Activated naive CD4-positive, alpha-beta T cell treated with anti-CD3 and anti-CD28 coated beads, Interleukin-2, amount 50 U/mL, for 24 hours (primary cell): ENCODE data around the gene ACAA1.

ENCODE experiments used
- H3K27ac Mint-ChIP-seq: one replicate; pipeline ENCODE4 v1.8.0; 2021; ENCODE audit warnings: mild to moderate bottlenecking, mixed read lengths
- H3K27me3 Mint-ChIP-seq: one replicate; pipeline ENCODE4 v1.8.0; 2021; ENCODE audit warnings: mixed read lengths
- H3K36me3 Mint-ChIP-seq: one replicate; pipeline ENCODE4 v1.8.0; 2021; ENCODE audit warnings: mixed read lengths
- H3K4me1 Mint-ChIP-seq: one replicate; pipeline ENCODE4 v1.8.0; 2021; ENCODE audit warnings: mixed read lengths
- H3K4me3 Mint-ChIP-seq: one replicate; pipeline ENCODE4 v1.8.0; 2021; ENCODE audit warnings: mild to moderate bottlenecking, mixed read lengths
- H3K9me3 Mint-ChIP-seq: one replicate; pipeline ENCODE4 v1.8.0; 2021; ENCODE audit warnings: mixed read lengths

ACAA1 gene

DNA sequence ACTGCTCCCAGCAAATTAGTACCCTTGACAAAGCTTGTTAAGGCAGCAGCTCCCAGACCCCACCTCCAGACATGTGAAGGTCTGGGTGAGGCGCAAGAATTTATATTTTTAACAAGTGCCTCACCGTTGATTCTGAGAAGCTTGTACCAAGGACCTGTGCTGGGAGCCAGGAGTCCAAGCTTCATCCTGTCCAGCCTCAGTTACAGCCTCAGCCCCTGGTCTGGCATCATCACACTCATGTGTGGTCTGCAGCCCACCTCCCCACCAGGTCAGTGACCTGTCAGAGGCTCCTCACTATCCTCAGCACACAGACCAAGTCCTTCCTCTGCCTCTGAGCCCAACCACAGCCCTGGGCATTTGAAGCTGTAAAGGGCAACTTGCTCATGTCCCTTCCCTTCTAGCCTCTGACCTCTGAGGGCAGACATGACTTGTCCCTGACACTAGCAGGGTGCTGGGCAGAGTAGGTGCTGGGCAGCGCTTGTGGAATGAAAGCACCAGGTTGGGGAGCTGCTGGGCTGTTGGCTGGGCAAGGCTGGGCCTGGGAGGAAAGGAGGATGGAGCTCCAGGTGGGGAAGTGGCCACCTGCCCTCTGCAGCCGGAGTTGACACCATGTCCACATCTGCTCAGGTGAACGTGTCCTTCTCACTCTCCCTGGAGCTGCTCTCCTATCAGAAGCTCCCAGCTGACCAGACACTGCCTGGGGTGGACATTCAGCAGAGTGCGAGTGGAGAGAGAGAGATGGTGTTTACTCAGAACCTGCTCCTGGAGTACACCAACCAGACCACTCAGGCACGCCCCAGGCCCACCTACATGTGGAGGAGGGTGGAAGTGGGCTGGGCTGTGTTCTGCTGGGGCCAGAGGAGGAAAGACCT lies 16.9 kb downstream of the ACAA1 start:
- H3K4me3 Mint-ChIP-seq, result no peak overlapping the region
- H3K27ac Mint-ChIP-seq, result peak overlapping the region; percentile 41
- no peaks in the 10 kb centered on the region for H3K27me3 Mint-ChIP-seq
- H3K4me1 Mint-ChIP-seq, result peaks cover 7% of the 10 kb centered on the region
- H3K9me3 Mint-ChIP-seq, result no peaks in the 10 kb centered on the region
- H3K36me3 Mint-ChIP-seq, result peaks cover 3% of the 10 kb centered on the region

DNA sequence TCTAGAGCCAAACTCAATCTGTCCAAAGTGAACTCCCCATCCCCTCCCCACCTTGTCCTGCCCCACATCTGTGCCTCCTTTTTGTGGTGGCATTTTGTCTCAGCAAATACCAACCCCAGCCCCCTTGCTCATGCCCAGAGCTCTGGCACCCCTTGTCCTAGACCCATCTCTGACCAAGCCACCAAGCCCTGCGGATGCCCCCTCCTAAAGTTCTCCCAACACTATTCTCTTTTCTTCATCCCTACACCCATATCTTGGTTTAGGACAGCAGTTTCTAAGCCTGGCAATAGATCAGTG lies 17.7 kb downstream of the ACAA1 start:
- no peak overlapping the region for H3K27ac Mint-ChIP-seq
- no peaks in the 10 kb centered on the region for H3K27me3 Mint-ChIP-seq
- no peak overlapping the region for H3K4me3 Mint-ChIP-seq
- no peaks in the 10 kb centered on the region for H3K9me3 Mint-ChIP-seq
- no peaks in the 10 kb centered on the region for H3K36me3 Mint-ChIP-seq
- peaks cover 7% of the 10 kb centered on the region for H3K4me1 Mint-ChIP-seq

DNA sequence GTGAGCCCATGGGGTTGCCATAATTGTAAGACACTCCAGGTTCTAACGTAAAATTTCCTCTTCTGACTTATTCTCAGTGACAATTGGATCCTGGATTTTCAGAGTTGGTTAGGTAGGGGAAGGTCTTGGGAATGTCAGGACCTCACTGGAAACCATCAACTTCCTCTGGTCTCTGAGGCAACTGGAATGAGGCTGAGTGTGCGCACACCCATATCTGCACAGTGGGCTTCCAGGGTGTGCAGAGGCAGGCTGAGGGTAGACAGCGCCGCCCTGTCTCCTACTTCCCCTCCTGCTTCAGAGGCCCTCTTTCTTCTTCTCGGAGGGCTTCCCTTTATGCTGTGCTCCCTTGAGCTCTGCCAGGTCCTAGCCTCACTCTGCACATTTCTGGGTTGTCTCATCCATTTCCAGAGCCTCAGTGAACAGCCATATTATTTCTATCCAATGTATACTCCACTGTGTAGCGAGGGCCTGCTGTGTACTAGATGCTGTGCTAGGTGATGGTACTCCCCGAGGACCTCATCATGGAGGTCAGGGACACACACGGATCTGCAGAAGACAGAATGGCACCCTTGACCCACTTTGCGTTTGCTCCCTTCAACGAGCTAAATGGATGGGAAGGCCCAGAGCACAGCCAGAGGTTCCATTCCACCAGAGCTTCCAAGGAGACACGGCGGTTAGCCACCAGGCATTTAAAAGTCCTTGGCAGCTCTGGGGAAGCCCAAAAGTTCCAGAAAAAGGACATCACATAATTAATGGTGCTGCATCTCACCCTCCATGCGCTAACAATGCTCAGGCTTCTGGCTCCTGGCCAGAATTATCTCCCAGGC lies 18.3 kb downstream of the ACAA1 start:
- H3K9me3 Mint-ChIP-seq, result no peaks in the 10 kb centered on the region
- no peak overlapping the region for H3K4me3 Mint-ChIP-seq
- peaks cover 7% of the 10 kb centered on the region for H3K4me1 Mint-ChIP-seq
- H3K27me3 Mint-ChIP-seq, result no peaks in the 10 kb centered on the region
- H3K27ac Mint-ChIP-seq, result no peak overlapping the region
- no peaks in the 10 kb centered on the region for H3K36me3 Mint-ChIP-seq

DNA sequence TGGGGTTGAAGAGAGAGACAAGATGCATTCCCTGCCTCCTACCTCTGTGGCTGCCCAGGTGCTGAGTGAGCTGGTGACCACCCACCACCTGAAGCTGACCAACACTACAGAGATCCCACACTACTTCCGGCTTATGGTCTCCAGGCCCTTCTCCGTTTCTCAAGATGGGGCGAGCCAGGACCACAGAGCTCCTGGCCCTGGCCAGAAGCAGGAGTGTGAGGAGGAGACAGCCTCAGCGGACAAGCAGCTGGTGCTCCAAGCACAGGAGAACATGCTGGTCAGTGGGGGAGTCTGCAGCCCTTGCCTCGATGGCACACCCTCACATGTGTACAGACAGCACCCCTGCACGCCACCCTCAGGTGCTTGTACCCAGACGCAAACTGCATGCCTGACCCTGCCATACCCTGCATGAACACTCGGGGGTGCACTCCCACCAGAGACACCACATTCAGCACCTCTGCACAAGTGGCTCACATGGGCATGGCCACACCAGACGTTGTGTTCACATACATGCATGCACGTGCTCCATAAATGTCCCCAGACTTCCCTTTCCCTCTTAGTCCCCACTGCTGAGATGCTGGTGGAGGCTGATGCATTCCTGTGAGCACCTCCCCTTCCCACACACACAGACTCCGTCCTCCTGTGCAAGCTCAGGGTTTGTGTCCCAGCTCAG lies 19.0 kb downstream of the ACAA1 start:
- H3K9me3 Mint-ChIP-seq, result no peaks in the 10 kb centered on the region
- H3K36me3 Mint-ChIP-seq, result no peaks in the 10 kb centered on the region
- H3K27ac Mint-ChIP-seq, result no peak overlapping the region
- no peak overlapping the region for H3K4me3 Mint-ChIP-seq
- peaks cover 7% of the 10 kb centered on the region for H3K4me1 Mint-ChIP-seq
- no peaks in the 10 kb centered on the region for H3K27me3 Mint-ChIP-seq

DNA sequence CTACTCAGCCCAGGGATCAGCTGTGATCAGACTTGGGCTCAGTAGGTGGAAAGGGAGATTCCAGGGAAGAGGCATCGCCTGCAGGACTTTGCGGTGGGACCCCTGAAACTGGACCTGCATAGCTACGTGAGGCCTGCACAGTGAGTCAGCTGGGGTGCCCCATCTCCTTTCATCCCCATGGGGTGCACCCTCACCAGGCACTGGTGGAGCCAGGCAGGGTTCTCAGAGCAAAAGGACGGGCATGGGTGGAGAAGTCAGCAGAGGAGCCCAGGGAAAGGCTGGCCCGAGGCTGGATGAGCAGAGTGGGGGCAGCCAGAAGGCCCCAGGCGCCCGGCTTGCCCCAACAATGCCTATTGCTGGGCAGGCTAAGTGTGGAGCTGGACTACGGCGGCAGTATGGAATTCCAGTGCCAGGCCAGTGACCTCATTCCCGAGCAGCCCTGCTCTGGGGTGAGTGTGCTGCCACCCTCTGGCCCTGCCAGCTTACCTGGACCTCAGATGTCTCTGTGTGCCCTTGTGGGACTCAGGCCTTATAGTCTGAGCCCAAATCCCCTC lies 19.7 kb downstream of the ACAA1 start:
- H3K27ac Mint-ChIP-seq, result no peak overlapping the region
- no peaks in the 10 kb centered on the region for H3K9me3 Mint-ChIP-seq
- H3K27me3 Mint-ChIP-seq, result no peaks in the 10 kb centered on the region
- H3K4me1 Mint-ChIP-seq, result peaks cover 7% of the 10 kb centered on the region
- no peaks in the 10 kb centered on the region for H3K36me3 Mint-ChIP-seq
- H3K4me3 Mint-ChIP-seq, result no peak overlapping the region

DNA sequence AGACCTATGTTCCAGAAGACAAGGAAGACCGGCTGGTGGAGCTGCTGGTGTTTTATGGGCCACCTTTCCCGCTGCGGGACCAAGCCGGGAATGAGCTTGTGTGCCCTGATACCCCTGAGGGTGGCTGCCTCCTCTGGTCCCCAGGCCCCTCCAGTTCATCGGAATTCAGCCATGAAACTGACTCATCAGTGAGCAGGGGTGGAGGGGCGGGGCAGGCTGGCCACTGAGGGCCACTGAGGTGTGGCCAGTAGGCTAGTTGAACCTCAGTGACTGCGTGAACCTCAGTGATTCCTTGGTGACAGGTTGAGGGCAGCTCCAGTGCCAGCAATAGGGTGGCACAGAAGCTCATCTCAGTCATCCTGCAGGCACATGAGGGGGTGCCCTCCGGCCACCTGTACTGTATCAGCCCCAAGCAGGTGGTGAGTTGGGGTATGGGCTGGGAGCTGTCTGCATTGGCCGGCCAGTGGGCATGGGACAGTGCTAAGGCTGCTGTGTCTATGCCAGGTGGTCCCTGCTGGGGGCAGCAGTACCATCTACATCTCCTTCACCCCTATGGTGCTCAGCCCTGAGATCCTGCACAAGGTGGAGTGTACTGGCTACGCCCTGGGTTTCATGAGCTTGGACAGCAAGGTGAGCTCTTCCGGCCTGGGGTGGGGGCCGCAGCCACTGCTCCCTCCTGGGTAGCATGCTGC lies 20.3 kb downstream of the ACAA1 start:
- Mint-ChIP-seq H3K36me3 (no peaks in the 10 kb centered on the region), H3K27me3 (no peaks in the 10 kb centered on the region), H3K4me1 (peaks cover 7% of the 10 kb centered on the region), H3K27ac (no peak overlapping the region), H3K4me3 (no peak overlapping the region), H3K9me3 (no peaks in the 10 kb centered on the region)

DNA sequence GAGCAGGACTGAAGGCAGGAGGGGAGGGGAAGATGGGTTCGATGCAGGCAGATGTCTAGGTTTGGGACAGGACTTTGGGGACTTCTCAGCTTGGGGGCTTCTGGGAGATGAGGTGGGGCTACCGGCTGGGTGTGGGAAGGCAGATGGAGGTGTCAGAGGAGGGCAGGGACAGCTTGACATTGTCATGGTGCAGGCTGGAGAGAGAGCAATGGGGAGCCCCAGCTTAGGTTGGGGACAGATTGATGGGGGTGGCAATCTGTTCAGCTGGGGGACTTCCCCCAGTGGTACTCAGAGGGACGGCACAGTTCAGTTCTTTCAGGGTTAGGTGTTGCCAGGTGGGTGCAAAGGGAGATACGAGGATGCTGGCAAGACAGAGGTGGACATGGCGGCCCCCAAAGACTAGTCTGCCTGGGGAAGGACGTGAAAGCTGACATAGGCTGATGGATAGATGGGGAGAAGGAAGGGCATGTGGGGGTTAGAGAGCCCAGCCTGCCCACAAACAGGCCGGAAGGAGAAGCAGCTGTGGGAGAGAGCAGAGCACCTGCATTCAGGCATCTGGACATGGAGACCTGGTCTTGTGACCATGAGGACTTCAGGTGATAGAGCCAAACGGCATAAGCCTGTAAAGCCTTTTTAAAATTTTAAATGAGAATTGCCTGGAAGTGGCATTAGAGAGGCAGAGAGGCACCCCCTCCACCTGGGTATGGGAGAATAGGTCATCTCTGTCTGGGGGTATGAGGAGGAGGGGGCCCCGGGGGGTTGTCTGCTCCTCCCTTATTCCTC lies 21.1 kb downstream of the ACAA1 start:
- no peak overlapping the region for H3K27ac Mint-ChIP-seq
- no peaks in the 10 kb centered on the region for H3K36me3 Mint-ChIP-seq

DNA sequence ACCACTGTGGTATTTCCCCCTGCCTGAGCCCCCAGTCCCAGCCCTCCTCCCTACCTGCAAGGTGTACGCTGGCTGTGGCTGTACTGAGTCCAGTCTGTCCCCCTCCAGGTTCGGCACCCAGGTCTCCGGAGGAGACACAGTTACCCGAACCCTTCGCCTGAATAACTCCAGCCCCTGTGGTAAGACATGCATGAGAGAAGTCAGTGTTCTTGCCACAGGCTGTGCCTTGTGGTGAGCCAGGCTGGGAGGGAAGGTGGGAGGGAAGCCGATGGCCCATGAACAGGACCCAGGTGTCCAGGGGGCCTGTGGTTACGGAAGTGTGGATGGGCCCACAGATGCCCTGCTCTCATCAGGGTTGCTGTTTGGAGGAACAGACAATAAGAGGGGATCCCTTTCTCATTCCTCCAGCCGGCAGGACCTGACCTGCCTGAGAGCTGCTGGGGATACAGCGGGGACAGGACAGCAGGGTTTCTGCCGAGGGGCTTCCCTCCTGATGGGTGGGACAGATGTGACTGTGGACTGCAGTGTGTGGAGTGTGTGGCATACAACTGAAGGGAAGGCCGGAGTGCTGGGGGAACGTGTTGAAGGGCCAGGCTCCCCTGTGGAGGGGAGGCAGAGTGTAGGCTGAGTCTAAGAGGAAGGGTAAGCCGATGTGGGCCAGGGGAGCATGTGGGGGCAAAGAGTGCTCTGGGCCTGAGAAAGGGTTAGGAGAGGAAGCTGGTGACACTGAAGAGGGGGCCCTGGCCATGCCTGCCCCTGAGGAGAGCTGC lies 21.9 kb downstream of the ACAA1 start:
- Mint-ChIP-seq H3K27ac (no peak overlapping the region), H3K4me1 (peaks cover 7% of the 10 kb centered on the region), H3K9me3 (no peaks in the 10 kb centered on the region), H3K27me3 (no peaks in the 10 kb centered on the region), H3K4me3 (no peak overlapping the region), H3K36me3 (no peaks in the 10 kb centered on the region)

More for the DNA sequence above, 21.1 kb downstream of the ACAA1 start:
- H3K27me3 Mint-ChIP-seq, result no peaks in the 10 kb centered on the region
- no peaks in the 10 kb centered on the region for H3K9me3 Mint-ChIP-seq
- H3K4me3 Mint-ChIP-seq, result no peak overlapping the region
- peaks cover 7% of the 10 kb centered on the region for H3K4me1 Mint-ChIP-seq

DNA sequence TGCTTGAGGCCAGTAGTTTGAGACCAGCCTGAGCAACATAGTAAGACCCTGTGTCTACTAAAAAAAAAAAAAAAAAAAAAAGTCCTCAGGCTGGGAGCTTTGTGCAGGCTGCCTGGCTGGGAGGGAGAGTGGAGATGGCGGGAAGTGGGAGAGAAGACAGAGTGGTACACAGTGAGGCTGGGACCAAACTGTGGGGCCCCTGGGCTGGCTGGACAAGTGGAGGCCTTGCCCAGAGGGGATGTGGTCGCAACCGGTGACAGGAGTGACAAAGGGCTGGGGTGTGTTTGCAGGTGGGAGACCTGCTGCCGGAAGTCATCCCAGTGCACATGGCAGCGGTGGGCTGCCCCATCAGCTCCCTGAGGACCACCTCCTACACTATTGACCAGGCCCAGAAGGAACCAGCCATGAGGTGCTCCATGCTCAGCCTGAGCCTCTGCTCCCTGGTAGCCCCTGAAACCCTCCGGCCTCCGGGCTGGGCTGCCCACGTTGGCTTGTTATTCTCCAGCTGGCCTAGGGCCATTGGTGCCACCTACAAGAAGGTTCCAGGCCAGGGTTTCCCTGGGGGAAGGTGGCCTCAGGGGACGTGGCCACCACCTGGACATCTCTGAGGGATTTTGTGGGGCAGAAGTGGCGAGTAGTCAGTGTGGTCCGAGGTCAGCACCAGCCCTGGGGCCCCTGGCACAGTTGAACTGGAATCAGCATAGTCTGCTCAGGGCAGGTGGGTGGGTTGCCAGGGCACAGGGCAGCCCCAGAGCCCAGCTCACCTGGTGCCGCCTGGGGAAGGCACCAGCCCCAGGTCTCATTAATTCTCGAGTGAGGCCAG lies 22.7 kb downstream of the ACAA1 start:
- Mint-ChIP-seq H3K4me1 (peaks cover 7% of the 10 kb centered on the region), H3K27me3 (no peaks in the 10 kb centered on the region), H3K27ac (no peak overlapping the region), H3K36me3 (no peaks in the 10 kb centered on the region), H3K4me3 (no peak overlapping the region), H3K9me3 (no peaks in the 10 kb centered on the region)

DNA sequence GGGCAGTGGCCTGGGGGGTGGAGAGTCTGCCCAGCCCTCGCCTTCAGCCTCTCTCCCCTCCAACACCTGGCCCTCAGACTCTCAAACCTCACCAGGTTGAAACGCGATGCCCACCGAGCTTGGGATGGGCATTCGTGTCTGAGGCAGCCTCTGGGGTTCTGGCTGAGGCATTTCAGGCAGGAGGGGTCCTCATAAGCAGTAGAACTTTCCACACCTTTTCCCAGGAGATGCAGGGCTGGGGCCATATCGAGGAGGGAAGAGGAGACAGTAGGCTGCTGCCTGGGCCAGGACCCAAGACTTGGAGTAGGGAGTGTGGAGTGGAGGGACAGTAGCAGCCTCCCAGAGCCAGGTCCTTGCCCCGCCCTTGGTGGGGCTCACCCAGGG lies 24.6 kb downstream of the ACAA1 start:
- H3K36me3 Mint-ChIP-seq, result peaks cover 2% of the 10 kb centered on the region
- no peak overlapping the region for H3K4me3 Mint-ChIP-seq
- H3K9me3 Mint-ChIP-seq, result no peaks in the 10 kb centered on the region
- no peaks in the 10 kb centered on the region for H3K4me1 Mint-ChIP-seq
- H3K27ac Mint-ChIP-seq, result no peak overlapping the region
- H3K27me3 Mint-ChIP-seq, result no peaks in the 10 kb centered on the region

DNA sequence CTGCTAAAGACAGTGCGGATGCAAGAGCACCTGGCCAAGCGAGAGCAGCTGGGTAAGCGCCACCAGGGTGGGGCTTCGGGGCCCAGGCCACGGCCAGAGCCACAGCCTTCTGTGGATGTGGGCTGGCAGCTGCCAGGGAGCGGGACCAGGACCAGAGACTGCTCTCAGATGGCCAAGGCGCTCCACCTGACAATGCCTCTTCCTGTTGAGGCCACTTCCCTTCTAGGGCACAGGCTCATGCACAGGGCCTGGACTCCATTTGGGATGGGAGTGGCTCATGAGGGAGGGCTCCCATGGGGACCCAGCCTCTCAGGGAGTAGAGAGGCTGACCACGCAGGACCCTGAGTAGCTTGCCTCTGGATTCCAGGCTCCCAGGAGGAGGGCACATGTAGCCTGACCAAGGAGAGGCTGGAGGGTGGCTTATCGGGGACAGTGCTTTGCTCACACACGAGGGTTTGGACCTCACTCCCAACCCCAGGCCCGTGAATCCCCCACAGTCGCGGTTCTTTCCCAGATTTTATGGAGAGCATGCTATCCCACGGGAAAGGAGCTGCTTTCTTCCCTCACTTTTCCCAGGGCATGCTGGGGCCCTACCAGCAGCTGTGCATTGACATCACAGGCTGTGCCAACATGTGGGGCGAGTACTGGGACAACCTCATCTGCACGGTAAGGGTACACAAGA lies 25.1 kb downstream of the ACAA1 start:
- no peaks in the 10 kb centered on the region for H3K27me3 Mint-ChIP-seq
- H3K4me3 Mint-ChIP-seq, result no peak overlapping the region

DNA sequence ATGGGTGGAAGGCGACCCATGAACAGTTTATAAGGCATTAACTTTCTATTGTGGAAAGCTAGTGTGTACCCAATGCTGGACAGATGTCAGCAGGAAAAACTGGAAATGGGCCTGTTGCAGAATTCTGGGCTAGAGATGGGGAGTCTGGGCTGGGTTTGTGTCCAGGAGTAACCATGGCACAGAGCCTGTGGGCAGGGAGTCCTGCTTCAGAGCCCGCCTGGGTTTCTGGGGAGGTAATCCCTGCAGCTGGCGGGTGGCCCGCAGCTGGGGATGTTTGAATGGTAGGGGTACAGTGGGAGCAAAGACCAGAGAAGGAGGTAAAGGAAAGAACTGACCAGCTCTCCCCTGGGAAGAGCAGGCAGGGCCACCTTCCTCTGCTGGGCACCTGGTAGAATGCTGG lies 25.7 kb downstream of the ACAA1 start:
- Mint-ChIP-seq H3K9me3 (no peaks in the 10 kb centered on the region), H3K4me3 (no peak overlapping the region), H3K27me3 (no peaks in the 10 kb centered on the region), H3K36me3 (peaks cover 2% of the 10 kb centered on the region), H3K4me1 (no peaks in the 10 kb centered on the region), H3K27ac (peak overlapping the region; percentile 77)

More for the DNA sequence above, 25.1 kb downstream of the ACAA1 start:
- no peaks in the 10 kb centered on the region for H3K9me3 Mint-ChIP-seq
- no peaks in the 10 kb centered on the region for H3K4me1 Mint-ChIP-seq
- H3K27ac Mint-ChIP-seq, result no peak overlapping the region
- peaks cover 2% of the 10 kb centered on the region for H3K36me3 Mint-ChIP-seq
